Activated CD4-positive, alpha-beta T cell treated with anti-CD3 and anti-CD28 coated beads, Interleukin-2, Interleukin-6, amounts not matched to agents 100 ng/mL and 50 ng/mL, durations not matched to agents 16 hours and 8 hours (primary cell): ENCODE measurements around the gene S100A5.
"Not testable (repeated sequence)": the region's sequence is repeated elsewhere in the genome, so short reads cannot be mapped to it uniquely, and the experiment has no call there.

Experiments used
- DNase-seq: peaks from one replicate; pipeline ENCODE4 v3.0.0-alpha.2; 2020

Gene S100A5

GRCh38 chr1:153566414-153567371 is 26.0 kb upstream of the S100A5 start:
- peak; percentile 96 for DNase-seq

GRCh38 chr1:153565529-153566374 is 25.0 kb upstream of the S100A5 start, which contains the start of gene S100A2:
Gene S100A2, minus strand, starts transcription at chr1:153565844. Its CDS starts 1,967 bp downstream, at chr1:153563877.
- DNase-seq: peak; percentile 62

- no peak for DNase-seq
These were observed 23.3 kb upstream of the S100A5 start for GRCh38 chr1:153563991-153564390.

GRCh38 chr1:153563483-153563901 is 22.8 kb upstream of the S100A5 start:
- DNase-seq: no peak

- DNase-seq: not testable (repeated sequence)
These were observed 21.3 kb upstream of the S100A5 start for GRCh38 chr1:153562021-153562420.

- no peak for DNase-seq
These were observed 20.8 kb upstream of the S100A5 start for GRCh38 chr1:153561466-153561985.

GRCh38 chr1:153560771-153561465 is 20.2 kb upstream of the S100A5 start:
- DNase-seq: no peak

- DNase-seq: no peak
These were observed 19.5 kb upstream of the S100A5 start for GRCh38 chr1:153560241-153560640.

- no peak for DNase-seq
These were observed 17.1 kb upstream of the S100A5 start for GRCh38 chr1:153557877-153558276.

- no peak for DNase-seq
These were observed 15.6 kb upstream of the S100A5 start for GRCh38 chr1:153556348-153556747.

GRCh38 chr1:153553830-153554541 is 13.3 kb upstream of the S100A5 start:
- no peak for DNase-seq

- no peak for DNase-seq
These were observed 12.4 kb upstream of the S100A5 start for GRCh38 chr1:153553096-153553495.

- no peak for DNase-seq
These were observed 11.6 kb upstream of the S100A5 start for GRCh38 chr1:153552335-153552734.

- DNase-seq: no peak
These were observed 10.2 kb upstream of the S100A5 start for GRCh38 chr1:153550827-153551500.

GRCh38 chr1:153550398-153550758 is 9.6 kb upstream of the S100A5 start:
- DNase-seq: no peak

GRCh38 chr1:153549741-153550397 is 9.1 kb upstream of the S100A5 start:
- no peak for DNase-seq

GRCh38 chr1:153548722-153549688 is 8.3 kb upstream of the S100A5 start, which contains the start of gene S100A3:
Gene S100A3, minus strand, starts transcription at chr1:153549258. Its CDS starts 773 bp downstream, at chr1:153548485.
- no peak for DNase-seq

GRCh38 chr1:153547560-153548551 is 7.1 kb upstream of the S100A5 start:
- no peak for DNase-seq
